ENCODE results near the gene OCSTAMP.

GRCh38 chr20:46573788-46574584, 23.5 kb upstream of the OCSTAMP start:
- TF ChIP-seq CTCF (IDR thresholded peaks at IDR 0.05) (no peak), POLR2A (IDR thresholded peaks at IDR 0.05) (no peak)

Data from body of pancreas (tissue), 4 donors.